Neural crest cell (in vitro differentiated cells): ENCODE measurements around the gene AHI1. TPM values are rescaled to one million over a fixed set of nuclear protein-coding genes. Genes with fewer than 3 reads are reported as not detected.

Source experiments
- DNase-seq: peaks from one replicate; pipeline ENCODE4 v3.0.0; 2021; ENCODE audit warnings: low read depth, mixed read lengths, low spot score
- H3K27ac Mint-ChIP-seq: one replicate; pipeline ENCODE4 v1.8.0; 2021; ENCODE audit warnings: mild to moderate bottlenecking, mixed read lengths; ENCODE audit not compliant: unreplicated experiment
- H3K27me3 Mint-ChIP-seq: 2 replicates; pipeline ENCODE4 v1.8.0; 2021; ENCODE audit warnings: low read depth, mild to moderate bottlenecking, mixed read lengths
- H3K36me3 Mint-ChIP-seq: 2 replicates; pipeline ENCODE4 v1.8.0; 2021; ENCODE audit warnings: low read depth, mild to moderate bottlenecking, mixed read lengths
- H3K4me1 Mint-ChIP-seq: 2 replicates; pipeline ENCODE4 v1.8.0; 2021; ENCODE audit warnings: mixed read lengths
- H3K4me3 Mint-ChIP-seq: one replicate; pipeline ENCODE4 v1.8.0; 2021; ENCODE audit warnings: mild to moderate bottlenecking, mixed read lengths
- H3K9me3 Mint-ChIP-seq: 2 replicates; pipeline ENCODE4 v1.8.0; 2021; ENCODE audit warnings: mixed read lengths
- total RNA-seq: library from RNA; stranded (reverse); gene quantifications from 2 replicates; pipeline ENCODE4 v1.2.1, GENCODE V29; 2021
- TF ChIP-seq, protein P1 (sequence below): fragments of 200-600 bp; sonication (generic); conservative IDR thresholded peaks from 2 replicates; pipeline ENCODE4 v1.5.0; 2021; ENCODE audit warnings: antibody characterized with exemption, mild to moderate bottlenecking

AHI1 gene
- total RNA-seq, 1 donor from 2014 or later, result 27.6 TPM

DNA sequence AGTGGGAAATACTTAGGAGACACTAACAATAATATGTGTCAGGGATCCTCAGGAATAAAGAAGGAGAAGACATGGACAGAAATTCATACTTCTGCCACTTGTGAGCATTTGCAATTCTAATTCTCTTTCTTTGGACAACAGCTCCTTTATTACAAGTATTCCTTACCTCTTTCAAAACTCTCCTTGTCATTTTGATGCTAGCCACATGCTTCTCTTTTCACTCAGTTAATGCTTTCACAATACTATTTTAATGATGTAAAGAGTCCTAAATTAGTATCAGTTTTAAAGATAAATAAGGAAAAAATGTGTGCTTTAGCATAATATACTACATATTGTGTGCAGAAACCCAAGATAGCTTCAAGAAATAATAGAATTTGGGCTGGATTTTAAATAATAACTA lies 62.5 kb downstream of the AHI1 start:
- Mint-ChIP-seq H3K4me3 (no peak overlapping the region), H3K36me3 (peaks cover 6% of the 10 kb centered on the region), H3K4me1 (no peaks in the 10 kb centered on the region), H3K27ac (no peak overlapping the region), H3K9me3 (peaks cover 2% of the 10 kb centered on the region), H3K27me3 (no peaks in the 10 kb centered on the region)
- no peak for DNase-seq
- TF ChIP-seq, protein P1, sequence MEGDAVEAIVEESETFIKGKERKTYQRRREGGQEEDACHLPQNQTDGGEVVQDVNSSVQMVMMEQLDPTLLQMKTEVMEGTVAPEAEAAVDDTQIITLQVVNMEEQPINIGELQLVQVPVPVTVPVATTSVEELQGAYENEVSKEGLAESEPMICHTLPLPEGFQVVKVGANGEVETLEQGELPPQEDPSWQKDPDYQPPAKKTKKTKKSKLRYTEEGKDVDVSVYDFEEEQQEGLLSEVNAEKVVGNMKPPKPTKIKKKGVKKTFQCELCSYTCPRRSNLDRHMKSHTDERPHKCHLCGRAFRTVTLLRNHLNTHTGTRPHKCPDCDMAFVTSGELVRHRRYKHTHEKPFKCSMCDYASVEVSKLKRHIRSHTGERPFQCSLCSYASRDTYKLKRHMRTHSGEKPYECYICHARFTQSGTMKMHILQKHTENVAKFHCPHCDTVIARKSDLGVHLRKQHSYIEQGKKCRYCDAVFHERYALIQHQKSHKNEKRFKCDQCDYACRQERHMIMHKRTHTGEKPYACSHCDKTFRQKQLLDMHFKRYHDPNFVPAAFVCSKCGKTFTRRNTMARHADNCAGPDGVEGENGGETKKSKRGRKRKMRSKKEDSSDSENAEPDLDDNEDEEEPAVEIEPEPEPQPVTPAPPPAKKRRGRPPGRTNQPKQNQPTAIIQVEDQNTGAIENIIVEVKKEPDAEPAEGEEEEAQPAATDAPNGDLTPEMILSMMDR, result no peak

DNA sequence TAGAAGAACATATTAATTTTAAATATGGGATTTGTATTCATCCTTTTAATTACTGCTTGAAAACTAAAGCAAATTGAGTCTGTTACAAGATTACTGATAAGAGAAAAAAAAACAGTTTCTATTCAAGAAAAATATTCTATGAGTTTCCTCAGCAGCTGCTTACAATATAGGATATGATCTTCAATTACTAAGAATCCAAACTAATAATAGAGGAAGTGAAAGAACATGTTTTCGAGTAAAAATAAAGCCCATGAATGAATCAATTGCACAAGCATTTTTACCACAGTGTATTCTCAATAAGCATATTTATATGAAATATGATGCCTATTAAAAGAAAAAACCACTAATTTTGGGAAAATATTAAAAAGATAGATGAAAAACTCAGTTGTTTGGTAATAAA lies 63.4 kb downstream of the AHI1 start:
- no peak overlapping the region for H3K4me3 Mint-ChIP-seq
- peaks cover 6% of the 10 kb centered on the region for H3K36me3 Mint-ChIP-seq
- TF ChIP-seq, protein P1, result no peak
- H3K9me3 Mint-ChIP-seq, result peaks cover 2% of the 10 kb centered on the region
- H3K4me1 Mint-ChIP-seq, result no peaks in the 10 kb centered on the region
- DNase-seq, result no peak
- H3K27me3 Mint-ChIP-seq, result no peaks in the 10 kb centered on the region
- H3K27ac Mint-ChIP-seq, result no peak overlapping the region

DNA sequence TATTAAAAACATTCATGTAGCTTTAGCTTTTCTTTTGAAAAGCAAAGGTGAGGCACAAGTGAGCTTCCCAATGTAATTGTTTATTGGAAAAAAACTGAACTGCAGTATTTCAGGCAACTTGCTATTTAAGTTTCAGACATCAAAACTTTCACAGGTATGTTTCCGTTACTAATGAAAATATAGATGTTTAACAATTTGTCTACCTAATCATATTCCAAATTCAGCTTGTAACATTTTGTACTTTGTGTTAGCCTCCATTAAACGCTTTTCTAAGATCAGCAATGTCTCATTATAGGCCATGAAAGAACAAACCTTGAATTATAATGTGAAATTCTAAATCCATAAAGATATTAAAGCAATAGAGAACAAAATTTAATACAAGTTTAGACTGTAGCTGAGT lies 69.5 kb downstream of the AHI1 start:
- H3K4me3 Mint-ChIP-seq, result no peak overlapping the region
- no peak overlapping the region for H3K27ac Mint-ChIP-seq
- DNase-seq, result no peak

DNA sequence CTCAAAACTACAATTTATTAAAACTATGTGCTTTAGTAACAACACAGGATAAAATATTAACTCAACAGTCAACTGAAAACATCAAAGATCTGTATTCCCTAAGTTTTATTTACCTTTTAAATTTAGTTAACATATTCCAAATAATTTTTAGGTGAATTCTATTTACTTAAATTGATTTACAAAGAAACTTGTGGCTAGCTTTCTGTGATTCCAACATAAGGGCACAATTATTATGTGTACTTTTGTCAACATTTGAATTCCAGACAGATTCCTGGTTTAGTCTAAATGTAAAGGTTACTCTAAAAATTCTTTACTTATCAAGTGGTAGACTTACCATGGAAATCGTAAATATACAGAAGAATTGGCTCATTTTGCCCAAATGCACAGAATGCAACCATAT lies 70.7 kb downstream of the AHI1 start:
- DNase-seq, result no peak
- no peaks in the 10 kb centered on the region for H3K4me1 Mint-ChIP-seq
- H3K36me3 Mint-ChIP-seq, result no peaks in the 10 kb centered on the region
- H3K9me3 Mint-ChIP-seq, result no peaks in the 10 kb centered on the region
- no peak overlapping the region for H3K27ac Mint-ChIP-seq
- H3K4me3 Mint-ChIP-seq, result no peak overlapping the region
- TF ChIP-seq, protein P1, result no peak
- H3K27me3 Mint-ChIP-seq, result no peaks in the 10 kb centered on the region

More for the DNA sequence above, 69.5 kb downstream of the AHI1 start:
- Mint-ChIP-seq H3K36me3 (peaks cover 3% of the 10 kb centered on the region), H3K4me1 (no peaks in the 10 kb centered on the region), H3K9me3 (no peaks in the 10 kb centered on the region), H3K27me3 (no peaks in the 10 kb centered on the region)
- TF ChIP-seq, protein P1, result no peak

DNA sequence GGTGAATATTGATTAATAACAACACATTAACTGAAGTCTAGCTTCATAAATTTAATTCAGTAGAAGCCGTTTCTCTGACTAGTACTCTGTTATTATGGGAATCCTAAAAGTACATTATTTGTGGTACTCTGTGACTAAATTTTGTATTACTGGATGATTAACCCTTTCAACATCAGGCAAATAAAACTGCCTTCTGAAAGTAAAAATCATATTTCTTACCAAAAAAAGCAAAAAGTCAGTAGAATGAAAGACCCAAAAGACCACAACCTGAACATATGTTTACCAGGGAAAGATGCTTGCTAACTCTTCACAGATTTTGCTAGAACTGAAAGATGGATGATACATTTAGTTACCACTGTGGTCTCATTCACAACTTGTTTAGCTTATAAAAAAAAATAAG lies 73.2 kb downstream of the AHI1 start:
- TF ChIP-seq, protein P1, result no peak
- Mint-ChIP-seq H3K9me3 (no peaks in the 10 kb centered on the region), H3K4me3 (no peak overlapping the region), H3K27ac (no peak overlapping the region), H3K36me3 (no peaks in the 10 kb centered on the region), H3K27me3 (no peaks in the 10 kb centered on the region), H3K4me1 (no peaks in the 10 kb centered on the region)
- no peak for DNase-seq

DNA sequence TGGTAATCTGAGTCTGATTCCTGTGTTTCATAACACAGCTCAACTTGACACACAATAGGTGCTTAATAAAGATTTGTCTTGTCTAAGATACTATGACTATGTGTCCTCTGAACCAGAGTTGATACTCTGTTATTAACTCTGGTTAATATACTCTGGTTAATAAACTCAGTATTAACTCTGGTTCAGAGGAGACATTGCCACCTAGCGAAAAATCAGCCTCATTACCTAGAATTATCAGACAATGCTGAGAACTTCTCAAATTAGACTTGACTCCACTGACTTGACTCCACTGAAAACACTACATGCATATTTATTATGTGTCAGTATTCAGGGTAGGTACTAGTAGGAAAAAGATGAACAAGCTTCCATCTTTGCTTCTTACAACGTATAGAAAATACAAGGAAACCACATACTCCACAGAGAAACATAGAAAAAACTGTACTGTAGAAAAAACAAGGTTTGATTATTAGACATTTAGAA lies 73.9 kb downstream of the AHI1 start:
- Mint-ChIP-seq H3K27ac (no peak overlapping the region), H3K27me3 (no peaks in the 10 kb centered on the region), H3K9me3 (no peaks in the 10 kb centered on the region), H3K4me1 (no peaks in the 10 kb centered on the region), H3K36me3 (no peaks in the 10 kb centered on the region), H3K4me3 (no peak overlapping the region)
- TF ChIP-seq, protein P1, result peak; percentile 82
- DNase-seq, result no peak
